ENCODE measurements around the gene SAP30BP. TPM values are rescaled to one million over a fixed set of nuclear protein-coding genes. Genes with fewer than 3 reads are reported as not detected.

Gene SAP30BP
- total and polyA plus RNA-seq, 2 of the 8 experiments (the other 6 are each of a cell fraction or from before 2014, with no cell fraction given) = 63.3 to 79.9 TPM

- no peak for TF ChIP-seq SIRT6 (IDR thresholded peaks at IDR 0.05; ENCODE audit: low read length)
- TF ChIP-seq TAF1 (IDR thresholded peaks at IDR 0.05; ENCODE audit: low read depth, low read length) = no peak
- TF ChIP-seq CBX5 (IDR thresholded peaks at IDR 0.05; ENCODE audit: low read depth, low read length) = no peak
- no peak for TF ChIP-seq SP2 (IDR thresholded peaks at IDR 0.05; ENCODE audit: low read length)
- no peak for TF ChIP-seq GTF2F1 (IDR thresholded peaks at IDR 0.05; ENCODE audit: borderline replicate concordance, low read depth, low read length)
These were observed 32.2 kb upstream of the SAP30BP start (continued) for GRCh38 chr17:75634754-75635609.

Measured in H1 (cell line).